ENCODE measurements around the gene SLC9A8.
"Not testable (repeated sequence)": the region's sequence is repeated elsewhere in the genome, so short reads cannot be mapped to it uniquely, and the experiment has no call there.

Gene SLC9A8

DNA sequence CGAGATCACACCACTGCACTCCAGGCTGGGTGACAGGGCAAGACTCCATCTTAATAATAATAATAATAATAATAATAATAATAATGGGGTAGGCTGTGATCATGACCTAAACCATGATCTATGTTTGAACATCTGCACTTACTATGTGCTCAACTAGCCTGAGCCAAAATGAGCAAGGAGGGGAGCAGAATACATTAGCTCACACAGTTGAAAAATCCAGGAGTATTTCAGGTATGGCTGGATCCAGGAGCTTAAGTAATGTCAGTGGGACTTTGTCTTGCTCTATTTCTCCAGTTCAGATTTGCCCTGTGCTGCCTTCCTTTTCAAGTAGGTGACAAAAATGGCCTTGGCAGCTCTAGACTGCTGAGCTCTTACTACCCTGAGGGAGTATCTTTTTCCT, 32.7 kb upstream of the SLC9A8 start:
- 0 out of 2 replicates have a peak, but pooled peaks cover 5% of the 10 kb centered on the region for H3K4me1 ChIP-seq (ENCODE audit: control insufficient read depth, insufficient read depth, low read length)
- H3K9me3 ChIP-seq (ENCODE audit: control insufficient read depth, insufficient read depth, low read length) = no peaks in the 10 kb centered on the region
- no peaks in the 10 kb centered on the region for H3K27me3 ChIP-seq (ENCODE audit: control insufficient read depth, insufficient read depth, low read length)
- no peak overlapping the region for H3K4me3 ChIP-seq (ENCODE audit: low read depth, low read length)
- no peak overlapping the region for H3K9ac ChIP-seq (ENCODE audit: low read depth, low read length)
- no peaks in the 10 kb centered on the region for H3K36me3 ChIP-seq (ENCODE audit: control insufficient read depth, insufficient read depth, low read length)
- no peak overlapping the region for H3K27ac ChIP-seq (ENCODE audit: low read depth, low read length)

DNA sequence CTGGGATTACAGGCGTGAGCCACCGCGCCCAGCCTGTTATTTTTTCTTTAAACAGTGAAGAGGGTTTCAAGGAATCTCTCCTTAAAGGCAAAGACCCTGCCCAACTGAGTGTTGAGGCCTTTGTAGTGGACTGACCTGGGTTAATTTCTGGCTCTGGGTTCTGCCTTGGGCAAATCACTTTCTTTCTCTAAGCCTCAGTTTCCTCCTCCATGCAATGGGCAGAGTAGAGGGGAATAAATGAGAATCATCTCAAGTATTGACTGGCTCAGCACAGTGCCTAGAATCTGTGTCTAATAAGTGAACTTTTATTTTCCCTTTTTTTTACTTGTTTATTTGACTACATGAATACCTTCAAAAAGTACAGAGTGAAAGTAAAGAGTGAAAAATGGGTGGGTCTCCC, 31.0 kb upstream of the SLC9A8 start:
- Histone ChIP-seq H3K4me3 (ENCODE audit: low read depth, low read length) (no peak overlapping the region), H3K4me1 (ENCODE audit: control insufficient read depth, insufficient read depth, low read length) (no peaks in the 10 kb centered on the region), H3K9ac (ENCODE audit: low read depth, low read length) (no peak overlapping the region), H3K27me3 (ENCODE audit: control insufficient read depth, insufficient read depth, low read length) (no peaks in the 10 kb centered on the region), H3K36me3 (ENCODE audit: control insufficient read depth, insufficient read depth, low read length) (no peaks in the 10 kb centered on the region), H3K9me3 (ENCODE audit: control insufficient read depth, insufficient read depth, low read length) (no peaks in the 10 kb centered on the region), H3K27ac (ENCODE audit: low read depth, low read length) (no peak overlapping the region)

DNA sequence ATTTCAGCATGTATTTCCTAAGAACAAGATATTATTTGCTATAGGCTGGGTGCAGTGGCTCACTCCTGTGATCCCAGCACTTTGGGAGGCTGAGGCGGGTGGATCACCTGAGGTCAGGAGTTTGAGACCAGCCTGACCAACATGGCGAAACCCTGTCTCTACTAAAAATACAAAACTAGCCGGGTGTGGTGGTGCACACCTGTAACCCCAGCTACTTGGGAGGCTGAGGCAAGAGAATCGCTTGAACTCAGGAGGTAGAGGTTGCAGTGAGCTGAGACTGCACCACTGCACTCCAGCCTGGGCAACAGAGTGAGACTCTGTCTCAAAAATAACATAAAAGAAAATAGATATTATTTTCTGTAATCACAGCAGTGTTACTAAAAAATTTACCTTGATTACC, 30.2 kb upstream of the SLC9A8 start:
- H3K4me3 ChIP-seq (ENCODE audit: low read depth, low read length); H3K27ac ChIP-seq (ENCODE audit: low read depth, low read length); H3K9me3 ChIP-seq (ENCODE audit: control insufficient read depth, insufficient read depth, low read length); H3K36me3 ChIP-seq (ENCODE audit: control insufficient read depth, insufficient read depth, low read length); H3K4me1 ChIP-seq (ENCODE audit: control insufficient read depth, insufficient read depth, low read length); H3K9ac ChIP-seq (ENCODE audit: low read depth, low read length); H3K27me3 ChIP-seq (ENCODE audit: control insufficient read depth, insufficient read depth, low read length): not testable (repeated sequence)

DNA sequence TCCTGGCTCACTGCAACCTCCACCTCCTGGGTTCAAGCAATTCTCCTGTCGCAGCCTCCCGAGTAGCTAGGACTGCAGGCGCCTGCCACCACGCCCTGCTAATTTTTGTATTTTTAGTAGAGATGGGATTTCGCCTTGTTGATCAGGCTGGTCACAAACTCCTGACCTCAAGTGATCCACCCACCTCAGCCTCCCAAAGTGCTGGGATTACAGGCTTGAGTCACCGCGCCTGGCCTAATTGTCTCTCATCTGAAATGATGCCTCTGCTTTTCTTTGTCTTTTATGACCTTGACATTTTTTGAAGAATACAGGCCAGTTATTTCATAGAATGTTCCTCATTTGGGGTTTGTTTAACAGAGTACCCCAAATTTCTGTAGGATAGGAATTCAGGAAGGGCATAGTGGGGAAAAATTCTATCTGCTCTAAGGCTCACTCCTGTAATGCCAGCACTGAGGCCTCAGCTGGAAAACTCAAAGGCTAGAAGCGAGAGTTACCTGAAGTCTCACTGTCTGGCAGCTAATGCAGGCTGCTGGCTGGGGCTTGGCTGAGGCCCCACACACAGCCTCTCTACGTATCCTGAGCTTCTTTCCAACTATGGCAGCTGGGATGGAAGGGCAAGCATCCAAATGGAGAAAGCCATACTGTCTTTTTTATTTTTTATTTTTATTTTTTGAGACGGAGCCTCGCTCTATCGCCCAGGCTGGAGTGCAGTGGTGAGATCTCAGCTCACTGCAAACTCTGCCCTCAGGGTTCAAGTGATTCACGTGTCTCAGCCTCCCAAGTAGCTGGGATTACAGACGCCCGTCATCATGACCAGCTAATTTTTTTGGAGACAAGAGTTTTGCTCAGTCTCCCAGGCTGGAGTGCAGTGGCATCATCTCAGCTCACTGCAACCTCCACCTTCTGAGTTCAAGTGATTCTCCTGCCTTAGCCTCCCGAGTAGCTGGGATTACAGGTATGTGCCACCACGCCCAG, 29.3 kb upstream of the SLC9A8 start:
- H3K9ac ChIP-seq (ENCODE audit: low read depth, low read length); H3K4me3 ChIP-seq (ENCODE audit: low read depth, low read length); H3K4me1 ChIP-seq (ENCODE audit: control insufficient read depth, insufficient read depth, low read length); H3K9me3 ChIP-seq (ENCODE audit: control insufficient read depth, insufficient read depth, low read length); H3K27ac ChIP-seq (ENCODE audit: low read depth, low read length); H3K36me3 ChIP-seq (ENCODE audit: control insufficient read depth, insufficient read depth, low read length); H3K27me3 ChIP-seq (ENCODE audit: control insufficient read depth, insufficient read depth, low read length): not testable (repeated sequence)

DNA sequence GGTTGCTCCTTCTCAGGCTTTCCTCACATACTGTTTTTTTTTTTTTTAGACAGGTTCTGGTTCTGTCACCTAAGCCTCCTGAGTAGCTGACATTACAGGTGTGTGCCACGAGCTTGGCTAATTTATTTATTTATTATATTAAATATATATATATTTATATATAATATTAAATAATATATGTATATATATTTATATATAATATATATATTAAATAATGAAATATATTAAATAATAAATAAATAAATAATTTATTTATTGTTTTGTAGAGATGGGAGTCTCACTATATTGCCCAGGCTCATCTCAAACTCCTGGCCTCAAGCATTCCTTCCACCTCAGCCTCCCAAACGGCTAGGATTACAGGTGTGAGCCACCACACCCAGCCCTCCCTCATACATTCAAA, 28.3 kb upstream of the SLC9A8 start:
- Histone ChIP-seq H3K27ac (ENCODE audit: low read depth, low read length) (no peak overlapping the region), H3K9ac (ENCODE audit: low read depth, low read length) (no peak overlapping the region), H3K36me3 (ENCODE audit: control insufficient read depth, insufficient read depth, low read length) (no peaks in the 10 kb centered on the region), H3K4me1 (ENCODE audit: control insufficient read depth, insufficient read depth, low read length) (no peaks in the 10 kb centered on the region), H3K9me3 (ENCODE audit: control insufficient read depth, insufficient read depth, low read length) (no peaks in the 10 kb centered on the region), H3K4me3 (ENCODE audit: low read depth, low read length) (no peak overlapping the region), H3K27me3 (ENCODE audit: control insufficient read depth, insufficient read depth, low read length) (no peaks in the 10 kb centered on the region)

DNA sequence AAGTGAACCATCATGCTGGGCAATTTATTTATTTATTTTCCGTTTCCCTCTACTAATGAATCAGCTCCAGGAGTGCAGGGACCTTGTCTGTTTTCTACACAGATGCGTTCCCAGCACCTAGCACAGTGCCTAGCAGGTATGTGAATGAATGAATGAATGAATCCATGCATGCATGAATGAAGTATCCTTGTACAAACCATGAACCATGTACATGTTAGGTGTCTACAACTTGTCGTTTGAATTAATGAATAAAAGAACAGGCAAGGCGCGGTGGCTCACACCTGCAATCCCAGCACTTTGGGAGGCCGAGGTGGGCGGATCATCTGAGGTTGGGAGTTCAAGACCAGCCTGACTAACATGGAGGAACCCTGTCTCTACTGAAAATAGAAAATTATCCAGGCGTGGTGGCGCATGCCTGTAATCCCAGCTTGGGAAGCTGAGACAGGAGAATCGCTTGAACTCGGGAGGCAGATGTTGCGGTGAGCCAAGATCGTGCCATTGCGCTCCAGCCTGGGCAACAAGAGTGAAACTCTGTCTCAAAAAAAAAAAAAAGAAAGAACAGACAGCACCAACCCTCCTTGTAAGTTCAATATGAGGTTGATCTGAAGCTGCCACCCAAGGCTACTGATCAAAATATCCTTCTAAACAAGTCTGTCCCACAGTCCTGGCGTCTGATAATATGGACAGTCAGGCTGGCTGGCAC, 27.3 kb upstream of the SLC9A8 start:
- Histone ChIP-seq H3K27ac (ENCODE audit: low read depth, low read length) (no peak overlapping the region), H3K4me1 (ENCODE audit: control insufficient read depth, insufficient read depth, low read length) (no peaks in the 10 kb centered on the region), H3K27me3 (ENCODE audit: control insufficient read depth, insufficient read depth, low read length) (no peaks in the 10 kb centered on the region), H3K36me3 (ENCODE audit: control insufficient read depth, insufficient read depth, low read length) (no peaks in the 10 kb centered on the region), H3K9me3 (ENCODE audit: control insufficient read depth, insufficient read depth, low read length) (no peaks in the 10 kb centered on the region), H3K9ac (ENCODE audit: low read depth, low read length) (no peak overlapping the region), H3K4me3 (ENCODE audit: low read depth, low read length) (no peak overlapping the region)

DNA sequence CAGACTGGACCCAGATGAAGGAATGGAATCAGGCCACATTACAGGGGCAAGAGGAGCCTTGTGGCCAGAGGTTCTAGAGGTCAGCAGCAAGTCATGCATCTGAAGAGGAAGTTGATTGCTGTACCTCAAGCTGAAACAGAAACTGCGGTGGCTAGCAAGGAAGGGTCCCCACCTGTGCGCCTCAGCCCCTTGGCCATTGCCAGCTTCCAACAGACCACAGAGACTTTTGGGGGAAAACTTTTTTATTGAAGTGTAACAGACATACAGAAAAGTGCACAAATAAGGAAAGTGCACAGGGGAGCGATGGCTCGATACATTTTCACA, 26.8 kb upstream of the SLC9A8 start:
- Histone ChIP-seq H3K9ac (ENCODE audit: low read depth, low read length) (no peak overlapping the region), H3K4me3 (ENCODE audit: low read depth, low read length) (no peak overlapping the region), H3K36me3 (ENCODE audit: control insufficient read depth, insufficient read depth, low read length) (no peaks in the 10 kb centered on the region), H3K4me1 (ENCODE audit: control insufficient read depth, insufficient read depth, low read length) (no peaks in the 10 kb centered on the region), H3K9me3 (ENCODE audit: control insufficient read depth, insufficient read depth, low read length) (no peaks in the 10 kb centered on the region), H3K27me3 (ENCODE audit: control insufficient read depth, insufficient read depth, low read length) (no peaks in the 10 kb centered on the region), H3K27ac (ENCODE audit: low read depth, low read length) (no peak overlapping the region)

DNA sequence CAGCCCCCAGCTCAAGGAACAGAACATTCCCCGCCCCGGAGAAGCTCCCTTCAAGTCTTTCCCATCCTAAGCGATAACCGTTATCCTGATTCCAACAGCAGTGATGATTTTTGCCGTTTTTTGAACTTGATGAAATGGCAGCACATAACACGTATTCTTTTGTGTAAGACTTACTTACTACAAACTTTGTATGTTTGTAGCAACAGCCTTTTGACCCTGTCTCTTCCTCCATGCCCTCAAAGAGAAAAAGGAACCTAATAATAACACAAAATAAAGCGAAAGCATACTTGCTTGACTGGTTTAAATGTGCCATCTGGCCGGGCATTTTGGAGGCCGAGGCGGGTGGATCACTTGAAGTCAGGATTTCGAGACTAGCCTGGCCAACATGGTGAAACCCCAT, 26.4 kb upstream of the SLC9A8 start:
- Histone ChIP-seq H3K27ac (ENCODE audit: low read depth, low read length) (no peak overlapping the region), H3K9ac (ENCODE audit: low read depth, low read length) (no peak overlapping the region), H3K4me3 (ENCODE audit: low read depth, low read length) (no peak overlapping the region)

DNA sequence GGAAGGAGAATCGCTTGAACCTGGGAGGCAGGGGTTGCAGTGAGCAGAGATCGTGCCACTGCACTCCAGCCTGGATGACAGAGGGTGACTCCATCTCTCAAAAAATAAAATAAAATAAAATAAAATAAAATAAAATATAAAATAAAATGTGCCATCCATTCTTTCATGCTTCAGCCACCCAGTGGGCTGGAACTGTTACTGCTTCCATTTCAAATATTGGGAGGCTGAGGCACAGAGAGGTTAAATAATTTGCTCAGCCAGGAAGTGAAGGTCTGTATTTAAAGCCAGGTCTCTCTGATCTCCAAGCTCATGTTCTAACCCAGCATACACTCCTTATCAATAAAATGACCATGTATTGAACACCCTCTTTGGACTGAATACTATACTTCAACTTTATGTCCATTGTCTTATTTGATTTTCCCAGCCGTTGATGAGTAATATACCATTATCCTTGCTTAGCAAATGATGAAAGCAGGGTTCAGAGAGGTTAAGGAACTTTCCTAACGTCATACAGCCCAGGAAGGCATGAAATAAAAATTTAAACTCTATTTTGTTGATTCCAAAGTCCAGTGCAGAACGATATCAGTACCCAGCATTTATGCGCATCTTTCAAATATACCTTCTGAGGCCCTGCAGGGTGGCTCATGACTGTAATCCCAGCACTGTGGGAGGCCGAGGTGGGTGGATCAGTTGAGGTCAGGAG, 25.8 kb upstream of the SLC9A8 start:
- H3K9me3 ChIP-seq (ENCODE audit: control insufficient read depth, insufficient read depth, low read length) = no peaks in the 10 kb centered on the region
- no peak overlapping the region for H3K4me3 ChIP-seq (ENCODE audit: low read depth, low read length)
- H3K27ac ChIP-seq (ENCODE audit: low read depth, low read length) = no peak overlapping the region
- no peaks in the 10 kb centered on the region for H3K36me3 ChIP-seq (ENCODE audit: control insufficient read depth, insufficient read depth, low read length)
- no peaks in the 10 kb centered on the region for H3K27me3 ChIP-seq (ENCODE audit: control insufficient read depth, insufficient read depth, low read length)
- H3K4me1 ChIP-seq (ENCODE audit: control insufficient read depth, insufficient read depth, low read length) = no peaks in the 10 kb centered on the region
- H3K9ac ChIP-seq (ENCODE audit: low read depth, low read length) = no peak overlapping the region

More for the DNA sequence above, 26.4 kb upstream of the SLC9A8 start:
- Histone ChIP-seq H3K9me3 (ENCODE audit: control insufficient read depth, insufficient read depth, low read length) (no peaks in the 10 kb centered on the region), H3K27me3 (ENCODE audit: control insufficient read depth, insufficient read depth, low read length) (no peaks in the 10 kb centered on the region), H3K36me3 (ENCODE audit: control insufficient read depth, insufficient read depth, low read length) (no peaks in the 10 kb centered on the region), H3K4me1 (ENCODE audit: control insufficient read depth, insufficient read depth, low read length) (no peaks in the 10 kb centered on the region)

DNA sequence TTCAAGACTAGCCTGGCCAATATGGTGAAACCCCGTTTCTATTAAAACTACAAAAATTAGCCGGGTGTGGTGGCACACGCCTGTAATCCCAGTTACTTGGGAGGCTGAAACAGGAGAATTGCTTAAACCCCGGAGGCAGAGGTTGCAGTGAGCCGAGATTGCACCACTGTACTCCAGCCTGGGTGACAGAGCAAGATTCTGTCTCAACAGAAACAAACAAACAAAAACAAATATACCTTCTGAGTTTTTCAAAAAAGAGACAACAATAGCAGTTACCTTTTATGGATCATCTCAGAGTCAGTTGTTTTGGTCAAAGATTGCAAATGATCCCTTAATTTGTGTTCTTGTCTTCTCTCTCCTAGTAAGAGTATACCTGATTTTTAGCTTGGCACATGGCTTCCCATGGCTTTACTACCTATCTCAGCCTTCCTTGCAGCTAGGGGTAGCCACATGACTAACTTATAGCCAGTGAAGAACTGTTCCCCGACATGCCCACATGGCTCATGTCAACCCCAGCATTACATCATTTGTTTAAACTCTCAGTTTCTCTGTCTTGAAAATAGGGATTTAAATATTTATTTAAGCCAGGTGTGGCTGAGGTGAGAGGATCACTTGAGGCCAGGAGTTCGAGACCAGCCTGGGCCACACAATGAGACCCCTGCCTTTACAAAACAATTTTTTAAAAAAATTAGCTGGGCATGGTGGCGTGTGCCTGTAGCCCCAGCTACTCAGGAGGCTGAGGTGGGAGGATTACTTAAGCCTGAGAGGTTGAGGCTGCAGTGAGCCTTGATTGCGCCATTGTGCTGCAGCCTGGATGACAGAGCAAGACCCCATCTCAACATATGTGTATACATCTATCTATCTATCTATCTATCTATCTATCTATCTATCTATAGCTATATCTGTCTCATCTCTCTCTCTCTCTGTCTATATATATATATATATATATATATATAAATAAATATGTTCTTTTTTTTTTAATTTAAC, 25.0 kb upstream of the SLC9A8 start:
- Histone ChIP-seq H3K27ac (ENCODE audit: low read depth, low read length) (no peak overlapping the region), H3K27me3 (ENCODE audit: control insufficient read depth, insufficient read depth, low read length) (no peaks in the 10 kb centered on the region), H3K4me3 (ENCODE audit: low read depth, low read length) (no peak overlapping the region), H3K4me1 (ENCODE audit: control insufficient read depth, insufficient read depth, low read length) (no peaks in the 10 kb centered on the region), H3K36me3 (ENCODE audit: control insufficient read depth, insufficient read depth, low read length) (no peaks in the 10 kb centered on the region), H3K9ac (ENCODE audit: low read depth, low read length) (no peak overlapping the region), H3K9me3 (ENCODE audit: control insufficient read depth, insufficient read depth, low read length) (no peaks in the 10 kb centered on the region)
